GM19238 (cell line): ENCODE measurements around the gene ADSS2.
"Not testable (repeated sequence)": the region's sequence is repeated elsewhere in the genome, so short reads cannot be mapped to it uniquely, and the experiment has no call there.

Experiments used
- DNase-seq: peaks from one replicate; pipeline ENCODE4 v3.0.0; 2011; ENCODE audit warnings: low spot score; ENCODE audit not compliant: insufficient read length

The ADSS2 gene

GRCh38 chr1:244367399-244368114 is 84.2 kb downstream of the ADSS2 start:
- no peak for DNase-seq

GRCh38 chr1:244365809-244366208 is 85.9 kb downstream of the ADSS2 start:
- DNase-seq: no peak

- not testable (repeated sequence) for DNase-seq
Measured at GRCh38 chr1:244365262-244365661, 86.4 kb downstream of the ADSS2 start.

- DNase-seq: no peak
Measured at GRCh38 chr1:244362476-244362875, 89.2 kb downstream of the ADSS2 start.

- DNase-seq: no peak
Measured at GRCh38 chr1:244361764-244362473, 89.8 kb downstream of the ADSS2 start.
